ENCODE results near the gene SGSM2. TPM values are rescaled to one million over a fixed set of nuclear protein-coding genes. Genes with fewer than 3 reads are reported as not detected.

The SGSM2 gene
- total RNA-seq, 1 donor from 2014 or later = 26.3 TPM

Other genes starting within 250 kb of the SGSM2 start
- 21.0 TPM for gene SMG6, start 33.7 kb upstream of the SGSM2 start, total RNA-seq
- 11.0 TPM for gene SRR, start 33.6 kb upstream of the SGSM2 start, total RNA-seq
- 20.2 TPM for gene TSR1, start 1.0 kb upstream of the SGSM2 start, total RNA-seq
- gene MNT, start 63.6 kb downstream of the SGSM2 start, total RNA-seq = 10.9 TPM
- 20.1 TPM for gene METTL16, start 174.4 kb downstream of the SGSM2 start, total RNA-seq